Measurements from ENCODE around the gene ATP6V0D1.
"Not testable (repeated sequence)": the region's sequence is repeated elsewhere in the genome, so short reads cannot be mapped to it uniquely, and the experiment has no call there.

ATP6V0D1 gene

DNA sequence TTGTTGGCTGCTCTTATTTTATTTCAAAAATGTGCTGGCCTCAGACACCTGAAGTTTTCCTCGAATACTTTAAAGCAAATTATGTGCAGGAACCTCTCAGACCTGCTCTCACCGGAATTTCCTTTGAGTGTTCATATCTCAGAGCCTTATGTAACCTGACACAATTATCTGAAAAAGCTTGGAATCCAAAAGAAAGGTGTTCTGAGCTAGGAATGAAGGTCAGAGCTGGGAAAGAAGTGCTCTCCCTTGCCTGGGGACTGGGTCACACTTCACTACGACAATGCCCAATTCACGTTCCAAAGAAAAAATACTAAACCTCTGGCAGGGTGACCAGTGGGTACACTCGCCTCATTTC is 56.7 kb downstream of the ATP6V0D1 start:
- DNase-seq = no peak

DNA sequence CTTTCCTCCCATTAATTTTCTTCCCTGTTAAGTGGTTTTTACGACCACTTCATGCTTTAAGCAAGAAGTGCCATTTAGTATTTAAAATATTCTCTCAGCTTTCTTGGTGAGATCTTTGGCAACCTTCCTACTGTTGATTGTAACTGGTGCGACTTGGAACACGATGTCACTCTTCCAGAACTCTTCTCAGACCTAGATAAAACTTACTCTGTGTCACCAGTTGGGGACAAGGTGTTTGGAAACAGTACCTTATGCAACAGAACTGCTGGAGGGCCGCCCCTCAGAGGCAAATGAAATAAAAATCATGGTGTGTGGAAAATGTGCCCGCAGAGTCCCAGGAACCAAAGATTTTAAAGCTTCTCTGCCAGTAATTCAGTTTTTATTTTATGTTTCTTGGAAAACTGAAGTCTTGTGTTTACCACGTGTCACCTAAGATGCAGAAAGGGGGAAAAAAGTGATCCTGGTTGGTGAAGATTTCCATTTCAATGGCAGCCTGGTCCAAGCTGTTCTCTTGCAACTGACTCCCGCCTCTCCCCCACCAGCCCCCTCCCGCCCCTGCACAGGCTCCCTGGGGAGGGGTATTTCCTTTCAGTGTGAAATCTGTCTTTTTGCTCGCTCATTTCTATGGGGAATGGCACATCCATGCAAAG is 57.2 kb downstream of the ATP6V0D1 start:
- DNase-seq = no peak

DNA sequence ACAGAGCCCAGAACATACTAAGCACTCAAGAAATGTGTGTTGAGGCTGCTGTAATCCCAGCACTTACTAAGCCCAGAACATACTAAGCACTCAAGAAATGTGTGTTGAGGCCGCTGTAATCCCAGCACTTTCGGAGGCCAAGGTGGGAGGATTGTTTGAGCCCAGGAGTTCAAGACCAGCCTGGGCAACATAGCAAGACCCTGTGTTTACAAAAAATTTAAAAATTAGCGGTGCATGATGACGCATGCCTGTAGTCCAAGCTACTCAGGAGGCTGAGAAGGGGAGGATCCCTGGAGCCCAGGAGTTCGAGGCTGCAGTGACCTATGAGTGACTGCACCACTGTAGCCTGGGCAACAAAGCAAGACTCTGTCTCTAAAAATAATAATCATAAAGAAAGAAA is 57.9 kb downstream of the ATP6V0D1 start:
- DNase-seq = no peak

DNA sequence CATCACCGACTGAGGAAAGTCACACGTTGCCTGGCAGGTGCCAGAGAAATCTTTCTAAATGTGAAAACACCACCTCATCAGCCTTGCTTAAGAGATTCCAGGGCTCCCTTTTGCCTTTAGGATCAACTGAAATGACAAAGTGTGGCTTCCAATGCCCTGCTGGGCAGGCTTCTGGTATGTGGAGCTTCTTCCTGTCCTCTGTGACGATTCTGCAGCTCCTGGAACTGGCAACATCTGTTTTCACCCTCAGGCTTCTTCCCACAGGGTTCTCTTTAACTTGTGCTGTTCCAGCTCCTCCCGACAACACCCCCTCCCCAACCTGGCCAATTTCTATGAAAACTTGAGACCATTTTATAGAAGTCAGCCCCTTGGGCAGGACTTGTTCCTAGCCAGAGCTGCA is 59.9 kb downstream of the ATP6V0D1 start:
- DNase-seq = no peak

- no peak for DNase-seq
Measured at GRCh38 chr16:67419931-67420330, 61.0 kb downstream of the ATP6V0D1 start.

GRCh38 chr16:67419502-67419901 is 61.5 kb downstream of the ATP6V0D1 start:
- no peak for DNase-seq

DNA sequence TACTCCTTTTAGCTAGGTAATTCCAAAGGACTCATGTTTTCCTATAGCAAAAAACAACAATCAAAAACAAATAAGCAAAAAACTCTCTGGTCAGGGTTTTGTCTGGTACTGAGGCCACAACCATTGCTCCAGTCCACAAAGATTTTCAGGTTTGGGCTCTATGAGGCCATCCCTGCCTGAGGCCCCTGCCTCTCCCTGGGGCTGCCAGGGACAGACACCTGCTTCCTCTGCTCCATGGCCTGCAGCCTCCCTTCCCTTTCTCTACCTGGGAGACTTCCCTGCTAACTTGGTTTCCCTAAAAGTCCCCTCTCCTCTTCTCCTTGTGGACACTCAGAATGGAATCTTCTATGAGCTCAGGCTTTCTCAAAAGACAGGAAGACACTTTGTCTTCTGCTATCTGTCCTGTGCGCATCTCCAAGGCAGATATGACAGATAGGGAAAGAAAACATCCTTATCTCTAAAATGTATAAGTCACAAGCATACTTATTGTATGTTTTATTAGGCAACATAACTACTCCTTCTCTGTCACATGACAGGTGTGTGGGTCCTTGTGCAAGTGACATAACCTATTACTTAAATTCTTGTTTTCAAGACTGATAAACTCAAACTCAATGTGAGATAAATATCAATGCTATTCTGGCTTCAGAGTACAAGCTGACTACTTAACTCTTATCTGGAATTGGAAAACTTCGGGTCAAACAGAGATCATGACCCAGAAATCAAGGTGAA is 63.5 kb downstream of the ATP6V0D1 start:
- no peak for DNase-seq

DNA sequence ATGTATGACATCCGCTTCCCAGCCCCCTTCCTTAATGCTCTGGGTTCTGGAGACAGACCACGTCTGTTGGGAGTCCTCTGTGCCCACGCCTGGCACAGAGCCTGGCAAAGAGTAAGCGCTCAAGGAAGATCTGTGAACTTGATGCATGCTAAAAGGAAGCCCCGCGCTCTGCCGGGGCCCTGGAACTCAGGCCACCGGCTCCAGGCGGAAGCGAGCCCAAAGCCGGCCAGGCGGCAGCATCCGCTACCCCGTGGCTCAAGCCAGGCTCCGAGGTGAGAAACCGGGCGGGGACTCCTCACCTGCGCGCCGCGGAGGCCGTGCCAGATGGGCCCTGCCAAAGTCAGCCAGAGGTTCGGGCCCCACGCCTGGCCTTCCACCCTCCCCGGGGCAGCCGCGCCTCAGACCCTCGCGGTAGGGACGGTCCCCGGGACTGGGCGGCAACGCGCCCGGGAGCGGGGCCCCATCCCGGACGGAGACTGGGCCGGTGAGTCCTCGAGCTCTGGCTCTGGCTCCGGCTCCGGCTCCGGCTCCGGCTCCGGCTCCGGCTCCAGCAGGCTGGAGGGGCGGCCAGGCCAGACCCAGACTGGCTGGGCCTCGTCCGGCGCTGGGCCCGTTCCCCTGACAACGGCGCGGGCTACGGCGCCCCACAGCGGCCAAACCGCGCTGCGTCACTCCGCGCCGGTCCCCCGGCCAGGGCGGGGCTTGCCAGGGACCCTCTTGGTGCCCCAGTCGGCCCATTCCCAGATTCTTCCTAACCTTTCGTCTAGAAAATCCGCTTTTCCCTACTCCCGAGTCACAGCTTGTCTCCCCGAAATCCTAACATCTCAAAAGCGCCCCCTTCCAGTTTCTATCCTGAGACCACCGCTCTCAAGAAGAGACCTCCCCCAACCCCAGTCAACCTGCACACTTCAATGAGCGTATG is 64.8 kb downstream of the ATP6V0D1 start, which contains the start of gene ZDHHC1:
Gene ZDHHC1 (minus strand): TSS at position 606 of the 922 bp plus-strand sequence. CDS start 8,702 bp downstream, outside the sequence.
- DNase-seq = peak; percentile 26

GRCh38 chr16:67415421-67415820 is 65.5 kb downstream of the ATP6V0D1 start:
- DNase-seq = not testable (repeated sequence)

- DNase-seq = no peak
Measured at GRCh38 chr16:67413978-67414911, 66.7 kb downstream of the ATP6V0D1 start.

- DNase-seq = no peak
Measured at GRCh38 chr16:67412294-67412693, 68.7 kb downstream of the ATP6V0D1 start.

- DNase-seq = no peak
Measured at GRCh38 chr16:67411339-67411738, 69.6 kb downstream of the ATP6V0D1 start.

GRCh38 chr16:67409631-67410030 is 71.3 kb downstream of the ATP6V0D1 start:
- no peak for DNase-seq

DNA sequence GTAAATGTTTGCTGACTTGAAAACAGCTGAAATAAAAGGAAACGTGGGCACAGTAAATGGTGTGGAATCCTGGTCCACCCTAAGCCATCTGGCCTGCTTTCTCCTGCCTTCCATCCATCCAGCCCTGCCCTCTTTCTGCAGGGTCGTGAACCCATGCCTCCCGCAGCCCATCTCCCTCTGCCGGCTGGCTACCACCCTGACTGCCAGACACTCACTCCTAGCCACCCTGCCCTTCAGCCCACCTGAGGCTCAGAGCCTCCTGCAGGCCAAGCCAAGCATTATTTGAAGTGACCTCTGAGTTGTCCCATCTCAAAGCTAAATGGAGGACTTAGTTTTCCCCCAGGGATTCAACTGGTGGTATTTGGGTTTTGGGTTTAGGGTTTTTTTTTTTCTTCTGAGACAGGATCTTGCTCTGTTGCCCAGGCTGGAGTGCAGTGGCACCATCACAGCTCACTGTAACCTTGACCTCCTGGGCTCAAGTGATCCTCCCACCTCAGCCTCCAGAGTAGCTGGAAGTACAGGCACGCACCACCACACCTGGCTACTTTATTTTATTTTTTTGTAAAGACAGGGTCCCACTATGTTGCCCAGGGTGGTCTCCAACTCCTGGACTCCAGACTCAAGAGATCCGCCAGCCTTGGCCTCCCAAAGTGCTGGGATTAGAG is 73.0 kb downstream of the ATP6V0D1 start:
- DNase-seq = no peak

- DNase-seq = no peak
Measured at GRCh38 chr16:67407176-67407787, 73.7 kb downstream of the ATP6V0D1 start.

GRCh38 chr16:67406111-67406971 is 74.6 kb downstream of the ATP6V0D1 start:
- DNase-seq = peak; percentile 5

- no peak for DNase-seq
Measured at GRCh38 chr16:67405336-67405735, 75.6 kb downstream of the ATP6V0D1 start.

DNA sequence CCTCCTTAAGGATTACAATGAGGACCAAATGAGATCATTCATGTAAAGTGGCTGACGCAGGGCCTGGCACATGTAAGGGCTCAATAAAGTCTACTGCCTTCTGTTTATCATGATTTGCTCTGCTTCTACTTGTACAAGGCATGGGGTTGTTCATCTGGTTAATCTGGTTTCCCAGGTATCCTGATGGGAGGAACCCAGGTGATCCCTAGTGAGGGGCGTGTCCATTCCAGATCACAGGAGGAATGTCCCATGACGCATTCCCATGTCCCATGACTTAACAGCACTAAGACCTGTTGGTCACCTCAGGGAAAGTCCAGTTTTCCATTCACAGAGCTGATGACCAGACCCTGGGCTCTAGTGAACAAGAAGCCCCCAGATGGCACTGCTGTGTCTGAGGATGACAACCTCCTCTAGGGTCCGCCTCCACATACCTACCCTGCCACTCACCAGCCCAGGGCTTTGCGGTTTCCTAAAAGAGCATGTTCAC is 76.2 kb downstream of the ATP6V0D1 start:
- DNase-seq = no peak

- no peak for DNase-seq
Measured at GRCh38 chr16:67403976-67404555, 76.9 kb downstream of the ATP6V0D1 start.

GRCh38 chr16:67400901-67401300 is 80.1 kb downstream of the ATP6V0D1 start:
- DNase-seq = no peak

All from NCI-H1694 treated with DMSO at 0.1 percent for 48 hours (cell line).